ENCODE results near the gene CCNDBP1. TPM values are rescaled to one million over a fixed set of nuclear protein-coding genes. Genes with fewer than 3 reads are reported as not detected.

CCNDBP1 gene
- total and polyA plus RNA-seq, 2 of the 8 experiments (the other 6 are each of a cell fraction or from before 2014, with no cell fraction given) = 23.4 to 29.0 TPM

DNA sequence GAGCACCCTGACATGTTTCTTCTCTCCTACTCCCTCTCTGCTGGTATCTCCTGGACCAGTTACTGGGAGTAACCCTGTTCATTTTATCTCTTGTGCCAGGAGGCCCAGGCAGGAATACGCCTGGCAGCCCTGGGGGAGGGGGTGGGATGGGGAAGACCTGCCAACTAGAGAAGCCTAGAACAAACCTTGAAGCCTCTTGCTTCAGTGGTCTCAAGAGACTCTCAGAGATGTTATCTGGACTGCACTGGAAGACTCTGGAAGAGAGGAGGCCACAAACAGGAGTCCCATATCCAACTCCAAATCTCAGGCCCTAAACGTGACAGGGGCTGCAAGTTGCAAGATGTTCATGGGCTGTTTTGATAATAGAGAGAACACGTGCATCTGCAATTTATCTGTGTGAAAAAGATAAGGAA lies 35.8 kb downstream of the CCNDBP1 start, which contains the start of gene EPB42 (continued):
- TF ChIP-seq JUN (IDR thresholded peaks at IDR 0.05; ENCODE audit: low read depth, low read length) = no peak
- no peak for TF ChIP-seq RXRA (IDR thresholded peaks at IDR 0.05; ENCODE audit: insufficient read depth, low read depth, low read length)
- TF ChIP-seq BCL11A (IDR thresholded peaks at IDR 0.05; ENCODE audit: low read depth in 2 of 2, low read length in 2 of 2) = no peak
- no peak for TF ChIP-seq CHD2 (IDR thresholded peaks at IDR 0.05; ENCODE audit: low read length)

Data from H1 (cell line).